Mesodermal cell (in vitro differentiated cells): ENCODE data around the gene OGDH. TPM values are rescaled to one million over a fixed set of nuclear protein-coding genes. Genes with fewer than 3 reads are reported as not detected.
"Not testable (repeated sequence)": the region's sequence is repeated elsewhere in the genome, so short reads cannot be mapped to it uniquely, and the experiment has no call there.

Experiments
- H3K27ac ChIP-seq: 2 replicates; pipeline ENCODE4 v1.7.0; 2013; ENCODE audit warnings: mild to moderate bottlenecking, low read depth, low read length, moderate library complexity; ENCODE audit not compliant: severe bottlenecking
- H3K36me3 ChIP-seq: 2 replicates; pipeline ENCODE4 v1.7.1; 2013; ENCODE audit warnings: mild to moderate bottlenecking, low read length, moderate library complexity; ENCODE audit not compliant: control insufficient read depth, insufficient read depth
- H3K4me1 ChIP-seq: one replicate; pipeline ENCODE4 v1.7.1; 2013; ENCODE audit warnings: mild to moderate bottlenecking, low read length; ENCODE audit not compliant: insufficient read depth, control insufficient read depth, poor library complexity, severe bottlenecking
- H3K4me3 ChIP-seq: 2 replicates; pipeline ENCODE4 v1.7.0; 2013; ENCODE audit warnings: low read length, control low read depth, mild to moderate bottlenecking; ENCODE audit not compliant: insufficient read depth, poor library complexity, severe bottlenecking; ENCODE audit errors: extremely low read depth
- H3K9me3 ChIP-seq: 2 replicates; pipeline ENCODE4 v1.7.1; 2013; ENCODE audit warnings: mild to moderate bottlenecking, low read length, moderate library complexity; ENCODE audit not compliant: control insufficient read depth
- WGBS, 2 experiments: methylation state at CpG; one replicate each; pipeline ENCODE4 v1.1.5; 2013; ENCODE audit warnings: missing lambda C conversion rate in 2 of 2; ENCODE audit not compliant: insufficient coverage in 2 of 2; 5-methylcytosine and 5-hydroxymethylcytosine counted together
- polyA plus RNA-seq, 2 experiments: library from polyadenylated mRNA; stranded (reverse); fragments of 50-300 nt; gene quantifications; one replicate each; pipeline ENCODE4 v1.2.3, GENCODE V29; 2013

Gene OGDH
- polyA plus RNA-seq (2013, experiment 1 of 2), result 39.8 TPM
- polyA plus RNA-seq (2013, experiment 2 of 2), result 36.7 TPM

GRCh38 chr7:44606341-44607140 is at the start of gene OGDH:
OGDH (plus strand) TSS chr7:44606627; CDS start chr7:44624344, 17,717 bp downstream.
- Histone ChIP-seq H3K9me3 (no peaks in the 10 kb centered on the region), H3K4me1 (peaks cover 7% of the 10 kb centered on the region), H3K4me3 (peak within 1 kb of the TSS; percentile 77), H3K36me3 (no peaks in the 10 kb centered on the region), H3K27ac (peak within 1 kb of the TSS; percentile 95)
- WGBS, 2 experiments, result 0 to 1% methylated on average over 47 to 56 of the region's 93 CpGs

GRCh38 chr7:44557485-44557884 is 48.9 kb upstream of the OGDH start:
- no CpG with 5 or more reads among the region's 2 CpGs for WGBS, 2 experiments
- no peaks in the 10 kb centered on the region for H3K36me3 ChIP-seq
- no peaks in the 10 kb centered on the region for H3K9me3 ChIP-seq
- no peak overlapping the region for H3K4me3 ChIP-seq
- peaks cover 5% of the 10 kb centered on the region for H3K4me1 ChIP-seq
- no peak overlapping the region for H3K27ac ChIP-seq

GRCh38 chr7:44559485-44559884 is 46.9 kb upstream of the OGDH start:
- peaks cover 8% of the 10 kb centered on the region for H3K36me3 ChIP-seq
- 100% methylated on average over 2 to 3 of the region's 4 CpGs for WGBS, 2 experiments
- peaks cover 15% of the 10 kb centered on the region for H3K4me1 ChIP-seq
- H3K27ac ChIP-seq, result no peak overlapping the region
- H3K9me3 ChIP-seq, result no peaks in the 10 kb centered on the region
- no peak overlapping the region for H3K4me3 ChIP-seq

GRCh38 chr7:44561481-44561880 is 44.9 kb upstream of the OGDH start:
- Histone ChIP-seq H3K4me1 (peaks cover 15% of the 10 kb centered on the region), H3K4me3 (no peak overlapping the region)

GRCh38 chr7:44561962-44562621 is 44.3 kb upstream of the OGDH start:
- Histone ChIP-seq H3K4me1 (peaks cover 15% of the 10 kb centered on the region), H3K36me3 (peaks cover 30% of the 10 kb centered on the region), H3K4me3 (no peak overlapping the region), H3K9me3 (no peaks in the 10 kb centered on the region), H3K27ac (no peak overlapping the region)
- WGBS, 2 experiments, result 80 to 91% methylated on average over 2 to 7 of the region's 7 CpGs

More at GRCh38 chr7:44561481-44561880, 44.9 kb upstream of the OGDH start:
- H3K27ac ChIP-seq, result no peak overlapping the region
- H3K9me3 ChIP-seq, result no peaks in the 10 kb centered on the region
- WGBS, 2 experiments, result 93 to 94% methylated on average over 6 of the region's 6 CpGs
- H3K36me3 ChIP-seq, result peaks cover 24% of the 10 kb centered on the region

- peaks cover 35% of the 10 kb centered on the region for H3K36me3 ChIP-seq
- H3K9me3 ChIP-seq, result not testable (repeated sequence)
These were observed 43.8 kb upstream of the OGDH start for GRCh38 chr7:44562622-44562962.

GRCh38 chr7:44563171-44563679 is 43.2 kb upstream of the OGDH start:
- no peak overlapping the region for H3K4me3 ChIP-seq
- WGBS, 2 experiments, result 94 to 97% methylated on average over 3 of the region's 3 CpGs

More at GRCh38 chr7:44562622-44562962, 43.8 kb upstream of the OGDH start:
- not testable (repeated sequence) for H3K27ac ChIP-seq, H3K4me3 ChIP-seq
- WGBS, 2 experiments, result 80% methylated on average over 4 of the region's 8 CpGs; no CpG with 5 or more reads in 1 of the 2 experiments
- H3K4me1 ChIP-seq, result peaks cover 15% of the 10 kb centered on the region

GRCh38 chr7:44564606-44565005 is 41.8 kb upstream of the OGDH start:
- H3K27ac ChIP-seq, result no peak overlapping the region
- WGBS, 2 experiments, result 93 to 96% methylated on average over 2 of the region's 2 CpGs
- peaks cover 55% of the 10 kb centered on the region for H3K36me3 ChIP-seq
- peaks cover 15% of the 10 kb centered on the region for H3K4me1 ChIP-seq
- no peaks in the 10 kb centered on the region for H3K9me3 ChIP-seq
- H3K4me3 ChIP-seq, result no peak overlapping the region

More at GRCh38 chr7:44563171-44563679, 43.2 kb upstream of the OGDH start:
- H3K9me3 ChIP-seq, result no peaks in the 10 kb centered on the region
- peaks cover 41% of the 10 kb centered on the region for H3K36me3 ChIP-seq
- peaks cover 15% of the 10 kb centered on the region for H3K4me1 ChIP-seq
- H3K27ac ChIP-seq, result no peak overlapping the region

- Histone ChIP-seq H3K4me1 (peaks cover 15% of the 10 kb centered on the region), H3K4me3 (no peak overlapping the region), H3K9me3 (no peaks in the 10 kb centered on the region), H3K27ac (peak overlapping the region; percentile 36), H3K36me3 (peaks cover 61% of the 10 kb centered on the region)
- 65 to 82% methylated on average over 11 to 12 of the region's 13 CpGs for WGBS, 2 experiments
These were observed 41.2 kb upstream of the OGDH start for GRCh38 chr7:44565097-44565794.

- peaks cover 15% of the 10 kb centered on the region for H3K4me1 ChIP-seq
- no peak overlapping the region for H3K4me3 ChIP-seq
- H3K9me3 ChIP-seq, result no peaks in the 10 kb centered on the region
- WGBS, 2 experiments, result 90 to 96% methylated on average over 8 of the region's 16 CpGs
- H3K27ac ChIP-seq, result peak overlapping the region; percentile 36
- H3K36me3 ChIP-seq, result peaks cover 68% of the 10 kb centered on the region
These were observed 40.5 kb upstream of the OGDH start for GRCh38 chr7:44565795-44566559.
